Measurements from ENCODE around the gene DOCK10.
"Not testable (repeated sequence)": the region's sequence is repeated elsewhere in the genome, so short reads cannot be mapped to it uniquely, and the experiment has no call there.

The DOCK10 gene

DNA sequence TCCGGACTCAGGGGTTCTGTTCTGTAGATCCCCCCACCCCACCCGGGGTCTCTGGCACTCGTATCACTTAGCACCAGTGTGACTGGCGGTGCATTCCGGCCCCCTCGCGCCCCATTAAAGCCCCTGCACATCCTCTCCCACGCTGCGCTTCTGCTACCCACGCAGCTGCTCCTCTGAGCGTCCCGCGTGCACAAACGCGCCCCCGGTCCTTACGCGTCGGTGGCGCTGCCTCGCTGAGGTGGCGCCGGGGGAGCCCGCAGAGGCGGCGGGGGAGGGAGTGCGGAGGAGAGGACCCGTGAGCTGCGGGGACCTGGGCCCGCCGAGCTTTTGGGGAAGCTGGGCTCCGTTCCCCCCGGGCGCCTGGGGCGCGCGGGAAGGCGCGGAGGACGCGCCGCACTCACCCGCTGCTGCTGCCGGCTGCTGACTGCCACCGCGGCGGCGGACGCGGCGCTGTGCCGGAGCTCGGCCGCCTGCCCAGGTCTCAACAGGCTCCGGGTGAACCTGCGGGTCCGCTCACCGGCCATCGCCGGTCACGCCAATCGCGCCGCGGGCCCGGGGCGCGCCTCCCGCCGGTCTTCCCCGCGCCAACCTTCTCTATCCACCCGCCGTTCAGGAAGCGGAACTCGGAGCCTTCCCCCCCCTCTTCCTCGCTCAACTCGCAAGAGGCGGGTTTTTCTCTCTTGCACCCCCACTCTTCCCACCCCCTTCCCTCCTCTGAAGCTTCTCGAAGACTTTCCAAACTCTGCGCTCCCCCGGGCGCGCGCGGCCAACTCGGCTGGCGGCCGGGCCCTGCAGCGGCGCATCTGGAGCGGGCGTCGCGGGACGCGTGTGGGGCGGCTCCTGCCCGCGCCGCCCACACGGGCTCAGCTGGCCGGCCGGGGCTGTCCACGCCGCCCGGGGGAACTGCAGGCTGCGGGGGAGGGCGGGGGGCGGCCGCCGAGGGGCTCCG is at the start of gene DOCK10:
TSS of gene DOCK10 (minus strand) at position 618 of the 949 bp plus-strand sequence. CDS start at position 524, 94 bp downstream.
- DNase-seq: peak; percentile 52

DNA sequence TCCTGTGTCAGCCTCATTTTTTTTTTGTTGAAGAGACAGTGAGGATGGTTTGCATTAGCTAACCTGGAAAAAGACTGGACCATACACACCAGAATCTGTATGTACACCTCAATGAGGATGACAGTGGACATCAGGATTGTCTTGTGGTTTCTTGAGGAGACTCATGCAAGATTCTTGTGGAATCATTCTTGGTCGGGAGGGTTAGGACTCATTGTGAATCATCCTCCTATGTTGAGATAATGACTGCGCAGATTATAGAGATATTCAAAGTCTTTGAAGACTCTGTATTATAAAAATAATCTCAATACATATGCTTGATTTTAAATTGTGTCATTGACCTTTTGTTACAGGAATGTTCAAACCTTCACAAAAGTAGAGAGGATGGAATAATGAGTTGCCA is 49.1 kb upstream of the DOCK10 start:
- no peak for DNase-seq

GRCh38 chr2:225090746-225091145 is 48.5 kb upstream of the DOCK10 start:
- DNase-seq: no peak

DNA sequence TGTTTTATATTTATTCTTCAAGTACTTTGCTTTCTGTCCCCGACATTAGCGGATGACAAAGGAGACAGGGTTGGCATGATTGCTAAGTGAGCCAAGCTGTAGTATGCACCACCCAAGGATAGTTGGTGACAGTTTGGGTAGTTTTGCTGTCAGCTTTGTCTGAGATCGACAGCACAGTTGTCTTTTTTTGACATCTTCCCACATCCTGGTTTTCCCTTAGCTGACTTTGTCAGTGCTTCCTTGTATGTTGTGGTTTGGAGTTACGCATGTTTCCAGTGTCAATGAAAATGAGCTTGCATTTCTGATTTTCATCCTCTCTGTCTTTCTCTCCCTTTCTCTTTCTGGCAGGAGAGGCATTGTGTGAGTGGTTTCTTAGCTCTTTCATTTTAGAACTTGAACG is 44.6 kb upstream of the DOCK10 start:
- DNase-seq: no peak

GRCh38 chr2:225086439-225086838 is 44.2 kb upstream of the DOCK10 start:
- DNase-seq: no peak

GRCh38 chr2:225083276-225083675 is 41.0 kb upstream of the DOCK10 start:
- no peak for DNase-seq

GRCh38 chr2:225076125-225076524 is 33.9 kb upstream of the DOCK10 start:
- DNase-seq: no peak

DNA sequence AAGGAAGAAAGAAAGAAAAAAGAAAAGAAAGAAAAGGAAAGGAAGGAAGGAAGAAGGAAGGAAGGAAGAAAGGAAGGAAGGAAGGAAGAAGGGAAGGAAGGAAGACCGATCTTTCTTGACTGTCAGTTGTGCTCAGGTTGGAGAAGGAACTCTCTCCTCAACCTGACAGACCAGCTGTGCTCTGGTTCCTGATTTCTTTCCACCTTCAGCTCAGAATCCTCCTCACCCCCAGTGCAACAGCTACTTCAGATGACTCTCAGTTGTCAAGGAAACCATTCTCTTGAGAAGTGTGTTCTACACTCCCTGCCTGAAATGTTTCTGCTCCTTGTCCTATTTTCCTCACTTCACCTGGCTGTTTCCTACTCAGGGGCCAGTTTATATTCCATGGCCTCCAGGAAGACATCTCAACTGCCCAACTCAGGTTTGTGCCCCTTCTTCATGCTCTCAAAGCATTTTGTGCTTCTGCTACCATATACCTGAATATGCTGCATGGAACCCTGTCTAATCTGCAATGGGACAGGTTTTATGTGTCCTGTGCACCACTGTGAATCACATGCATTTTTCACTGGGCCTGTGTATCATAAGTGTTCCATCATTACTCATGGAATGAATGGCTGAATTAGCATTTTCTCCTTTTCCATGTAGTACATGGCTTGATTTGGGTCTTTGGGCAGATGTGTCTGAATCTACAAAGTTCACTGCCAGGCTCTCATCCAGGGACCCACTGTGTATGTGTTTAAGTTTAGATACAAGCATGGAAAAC is 32.8 kb upstream of the DOCK10 start:
- no peak for DNase-seq

GRCh38 chr2:225074366-225074765 is 32.1 kb upstream of the DOCK10 start:
- DNase-seq: no peak

DNA sequence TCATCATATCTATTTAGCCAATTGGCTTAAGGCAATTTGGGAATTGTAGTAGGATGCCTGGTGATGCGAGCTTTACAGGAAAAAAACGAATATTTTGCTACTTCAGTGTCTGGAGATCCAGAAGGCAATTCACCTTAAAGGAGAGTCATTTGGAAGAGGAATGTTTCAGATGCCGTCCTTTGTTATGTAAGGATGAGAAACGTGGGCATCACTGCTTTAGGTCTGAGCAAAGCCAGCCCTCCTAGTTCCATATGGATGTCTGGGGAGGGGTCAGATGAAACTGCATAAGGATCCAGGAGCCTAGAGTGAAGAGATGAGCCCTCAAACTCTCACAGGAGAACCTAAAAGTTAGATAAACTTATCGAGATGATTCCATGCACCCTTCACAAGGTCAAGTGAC is 30.9 kb upstream of the DOCK10 start:
- no peak for DNase-seq

GRCh38 chr2:225072444-225072843 is 30.2 kb upstream of the DOCK10 start:
- DNase-seq: no peak

GRCh38 chr2:225070811-225071210 is 28.5 kb upstream of the DOCK10 start:
- DNase-seq: no peak

DNA sequence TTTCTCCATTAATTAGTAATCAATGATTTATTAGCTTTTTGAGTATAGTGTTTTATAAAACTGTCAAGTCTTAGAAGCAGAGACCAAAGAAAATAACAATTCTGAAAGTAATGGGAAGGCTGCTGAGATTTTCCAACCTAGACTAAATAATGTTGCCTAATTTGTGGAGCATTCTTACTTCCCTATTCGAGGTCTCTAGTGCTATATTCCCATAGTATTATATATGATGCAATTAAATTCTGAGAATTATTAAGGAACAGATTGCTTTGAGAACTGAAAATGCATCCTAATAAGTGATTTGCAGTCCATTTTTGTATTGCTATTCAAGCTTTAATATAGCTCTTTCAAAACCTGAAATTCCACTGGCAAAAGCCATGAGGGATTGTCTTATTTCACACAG is 27.7 kb upstream of the DOCK10 start:
- no peak for DNase-seq

DNA sequence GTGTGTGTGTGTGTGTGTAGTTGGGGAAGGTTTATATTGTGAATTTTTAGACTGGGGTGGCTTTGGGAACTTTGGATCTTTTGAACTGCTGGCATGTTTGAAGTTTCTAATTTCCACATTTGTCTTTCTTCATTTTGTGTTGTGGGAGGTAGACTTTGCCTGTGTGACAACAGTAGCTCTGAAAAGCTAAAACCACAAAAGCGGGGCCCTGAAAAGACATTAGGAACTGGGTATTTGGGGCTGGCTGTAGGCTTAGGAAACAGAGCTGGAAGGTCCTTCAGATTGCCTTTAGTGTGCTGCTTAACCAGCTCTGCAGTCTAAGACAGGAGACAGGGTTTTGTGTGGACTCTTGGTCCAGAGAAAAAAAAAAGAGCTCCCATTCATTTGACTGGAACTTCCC is 27.2 kb upstream of the DOCK10 start:
- no peak for DNase-seq

DNA sequence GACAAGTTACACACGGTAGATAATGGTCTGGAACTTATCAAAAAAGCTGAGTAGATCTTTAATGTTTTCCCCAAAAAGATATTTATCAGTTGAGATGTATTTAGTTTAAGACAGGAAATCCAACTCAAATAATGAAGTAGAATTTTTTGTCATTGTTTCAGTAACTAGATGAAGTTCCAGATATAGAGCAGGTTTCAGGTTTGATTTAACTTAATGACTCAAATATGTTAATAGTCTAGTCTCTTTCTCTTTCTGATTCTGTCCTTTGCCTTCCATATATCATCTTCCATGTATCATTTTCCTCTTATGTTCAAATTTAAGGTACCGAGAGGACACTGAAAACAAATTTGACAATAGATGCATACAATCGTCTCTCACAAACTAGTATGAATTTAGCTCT is 23.6 kb upstream of the DOCK10 start:
- DNase-seq: no peak

DNA sequence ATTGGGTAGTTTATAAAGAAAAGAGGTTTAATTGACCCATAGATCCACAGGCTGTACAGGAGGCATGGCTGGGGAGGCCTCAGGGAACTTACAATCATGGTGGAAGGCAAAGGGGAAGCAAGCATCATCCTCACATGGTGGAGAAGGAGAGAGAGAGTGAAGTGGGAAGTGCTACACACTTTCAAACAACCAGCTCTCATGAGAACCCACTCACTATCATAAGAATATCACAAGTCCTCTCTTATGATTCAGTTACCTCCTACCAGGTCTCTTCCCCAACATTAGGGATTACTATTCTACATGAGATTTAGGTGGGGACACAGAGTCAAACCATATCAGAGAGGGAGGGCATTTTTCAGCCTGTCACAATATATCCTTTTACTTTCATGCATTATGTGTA is 22.7 kb upstream of the DOCK10 start:
- DNase-seq: no peak

- no peak for DNase-seq
These were observed 22.1 kb upstream of the DOCK10 start for GRCh38 chr2:225064362-225064761.

DNA sequence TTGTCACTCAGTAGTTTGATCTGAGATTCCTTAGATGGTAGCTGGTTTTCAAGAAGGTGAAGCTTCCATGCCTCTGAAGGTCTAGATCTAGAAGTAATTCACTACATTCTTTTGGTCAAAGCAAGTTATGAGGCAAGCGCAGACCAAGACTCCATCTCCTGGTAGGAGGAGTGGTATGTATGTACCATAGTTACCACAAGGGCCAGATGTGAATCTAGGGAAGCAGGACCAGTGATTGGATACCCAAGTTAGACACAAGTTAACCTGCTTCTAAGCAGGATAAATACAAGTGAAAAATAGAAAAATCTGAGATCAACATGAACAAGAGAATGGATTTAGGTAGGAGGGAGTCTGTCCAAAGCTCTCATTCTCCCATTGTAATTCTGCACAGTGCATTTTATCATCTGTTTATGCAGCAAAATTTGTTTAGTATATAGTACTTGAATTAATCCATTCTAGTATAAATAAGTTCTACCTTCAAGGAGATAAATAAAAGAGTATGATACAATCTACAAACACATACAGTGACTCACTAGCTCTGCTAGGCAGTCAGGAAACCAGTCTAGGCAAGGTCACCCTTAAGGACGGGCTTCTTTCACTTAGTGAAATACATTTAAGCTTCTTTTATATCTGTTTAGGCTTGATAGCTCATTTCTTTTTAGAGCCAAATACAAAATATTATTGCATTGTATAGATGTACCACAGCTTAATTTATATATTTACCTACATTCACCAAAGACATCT is 14.2 kb upstream of the DOCK10 start:
- DNase-seq: no peak

DNA sequence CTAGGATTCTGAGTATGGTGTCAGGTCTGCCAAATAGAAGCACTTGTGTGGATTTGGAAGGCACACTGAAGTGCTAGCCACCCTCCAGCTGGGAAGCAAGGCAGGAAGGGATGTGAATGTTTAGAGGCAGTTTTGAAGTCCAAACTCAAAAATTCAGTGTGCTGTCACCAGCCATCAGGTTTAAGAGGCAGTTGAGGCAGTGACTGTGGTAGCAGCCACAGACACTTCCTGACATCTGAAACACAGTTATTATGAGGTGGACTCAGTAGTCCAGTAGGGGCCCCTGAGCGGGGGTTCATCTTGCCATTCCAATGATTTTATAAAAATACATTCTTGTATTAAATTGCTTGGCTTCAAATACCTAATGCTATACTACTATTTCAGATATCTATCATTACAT is 13.4 kb upstream of the DOCK10 start:
- no peak for DNase-seq

- DNase-seq: no peak
These were observed 10.4 kb upstream of the DOCK10 start for GRCh38 chr2:225052703-225053102.

GRCh38 chr2:225047502-225047901 is 5.2 kb upstream of the DOCK10 start:
- not testable (repeated sequence) for DNase-seq

- no peak for DNase-seq
These were observed 516 bp upstream of the DOCK10 start for GRCh38 chr2:225042800-225043167.

- DNase-seq: peak; percentile 64
These were observed 939 bp downstream of the DOCK10 start for GRCh38 chr2:225041207-225041850.
